WTC11 (cell line): Measurements from ENCODE around the gene ERCC4.

ENCODE experiments used
- CREB1 ChIP-seq: sonication (generic); formaldehyde crosslinking; IDR thresholded peaks from 2 replicates; pipeline ENCODE4 v1.8.0; 2023; ENCODE audit warnings: mild to moderate bottlenecking, missing genetic modification reagents
- CTCF ChIP-seq: fragments of 200-600 bp; IDR thresholded peaks from 2 replicates; pipeline ENCODE4 v1.8.0; 2022; ENCODE audit warnings: antibody characterized with exemption
- E2F1 ChIP-seq: sonication (generic); formaldehyde crosslinking; IDR thresholded peaks from 2 replicates; pipeline ENCODE4 v1.8.0; 2022; ENCODE audit warnings: mild to moderate bottlenecking, missing genetic modification reagents
- FOXJ3 ChIP-seq: sonication (generic); formaldehyde crosslinking; IDR thresholded peaks from 2 replicates; pipeline ENCODE4 v1.9.0; 2021; ENCODE audit warnings: missing genetic modification reagents, mild to moderate bottlenecking, borderline replicate concordance
- FOXP1 ChIP-seq: sonication (generic); formaldehyde crosslinking; IDR thresholded peaks from 2 replicates; pipeline ENCODE4 v1.8.0; 2022; ENCODE audit warnings: missing genetic modification reagents, mild to moderate bottlenecking, moderate library complexity, borderline replicate concordance
- NR3C1 ChIP-seq: sonication (generic); formaldehyde crosslinking; conservative IDR thresholded peaks from 2 replicates; pipeline ENCODE4 v1.8.1; 2023; ENCODE audit warnings: low read depth, mild to moderate bottlenecking, missing genetic modification reagents
- RORB ChIP-seq: fragments of 250-450 bp; sonication (Bioruptor Pico); IDR thresholded peaks from 2 replicates; pipeline ENCODE4 v1.9.0; 2021; ENCODE audit warnings: mild to moderate bottlenecking
- TCF7 ChIP-seq: sonication (generic); formaldehyde crosslinking; IDR thresholded peaks from 2 replicates; pipeline ENCODE4 v1.8.0; 2022; ENCODE audit warnings: mild to moderate bottlenecking, low read depth, missing genetic modification reagents, moderate library complexity
- TP53 ChIP-seq: sonication (generic); formaldehyde crosslinking; IDR thresholded peaks from 2 replicates; pipeline ENCODE4 v1.8.1; 2023; ENCODE audit warnings: mild to moderate bottlenecking, missing genetic modification reagents
- ZNF121 ChIP-seq: sonication (generic); formaldehyde crosslinking; IDR thresholded peaks from 2 replicates; pipeline ENCODE4 v1.8.0; 2023; ENCODE audit warnings: missing genetic modification reagents
- ZNF532 ChIP-seq: fragments of 250-450 bp; sonication (Bioruptor Pico); IDR thresholded peaks from 2 replicates; pipeline ENCODE4 v1.9.0; 2021; ENCODE audit warnings: mild to moderate bottlenecking, borderline replicate concordance

- TF ChIP-seq E2F1 (CRISPR knock-in tag), result no peak
- TF ChIP-seq NR3C1, result no peak
- no peak for TF ChIP-seq CTCF
- TF ChIP-seq ZNF121 (CRISPR knock-in tag), result no peak
- TF ChIP-seq FOXJ3 (CRISPR knock-in tag), result no peak
- TF ChIP-seq ZNF532, result no peak
- TF ChIP-seq TP53 (CRISPR knock-in tag), result no peak
- no peak for TF ChIP-seq FOXP1
- TF ChIP-seq RORB, result no peak
- TF ChIP-seq TCF7 (CRISPR knock-in tag), result no peak
- no peak for TF ChIP-seq CREB1 (CRISPR knock-in tag)
These were observed 1.4 kb downstream of the ERCC4 start for GRCh38 chr16:13921328-13921727.
